Measurements from ENCODE around the gene SEC22C. TPM values are rescaled to one million over a fixed set of nuclear protein-coding genes. Genes with fewer than 3 reads are reported as not detected.
A peak's percentile ranks its signal among the peaks of the same experiment; 100 is the strongest.
"Not testable (repeated sequence)": the region's sequence is repeated elsewhere in the genome, so short reads cannot be mapped to it uniquely, and the experiment has no call there.

Gene SEC22C
- total RNA-seq, 1 donor from 2014 or later, result 39.6 TPM

DNA sequence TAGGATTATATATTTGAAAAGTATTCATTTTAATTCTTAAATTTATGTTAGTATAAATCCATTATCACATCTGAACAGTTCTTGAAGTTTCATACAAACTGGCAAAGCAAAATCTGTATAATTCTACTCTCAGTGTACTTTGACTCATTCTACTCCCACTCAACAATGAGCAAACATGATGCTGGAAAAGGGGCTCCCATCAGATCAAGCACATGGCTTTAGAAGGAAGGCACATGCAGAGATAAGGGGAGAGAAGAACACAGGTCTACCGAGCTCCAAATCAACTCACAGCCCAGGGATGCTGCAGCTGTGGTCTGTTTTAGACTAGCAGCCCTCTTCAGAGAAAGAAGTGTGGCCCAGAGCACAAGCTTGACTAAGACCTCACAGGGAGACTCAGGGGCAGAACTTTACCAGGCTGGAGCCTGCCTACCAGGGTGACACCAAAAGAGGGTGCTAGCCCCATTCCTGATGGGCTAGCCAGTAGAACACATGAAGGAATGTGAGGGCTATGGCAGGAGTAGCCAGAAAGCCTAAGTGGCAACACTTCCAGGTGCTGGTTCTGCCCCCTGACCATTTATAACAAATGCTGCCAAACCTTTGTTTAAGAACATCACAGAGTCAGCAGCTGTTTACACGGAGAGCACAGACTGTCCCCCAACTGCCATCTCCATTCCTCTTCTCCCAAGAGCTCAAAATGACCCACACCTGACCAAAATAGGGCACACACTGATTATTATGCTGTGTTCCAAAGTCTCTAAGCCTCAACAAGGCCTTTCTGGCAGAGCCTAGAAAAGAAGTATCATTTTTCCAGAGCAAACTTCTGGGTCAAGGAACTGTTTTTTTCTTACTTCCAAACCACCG is 19.5 kb downstream of the SEC22C start:
- H3K4me1 Mint-ChIP-seq, result peaks cover 15% of the 10 kb centered on the region
- intact Hi-C loops (cut with micrococcal nuclease), result no loop called here
- H3K27me3 Mint-ChIP-seq, result no peaks in the 10 kb centered on the region
- DNase-seq, result no peak
- H3K27ac Mint-ChIP-seq, result peak overlapping the region; percentile 83
- H3K36me3 Mint-ChIP-seq (ENCODE audit: low read depth), result peaks cover 56% of the 10 kb centered on the region
- H3K4me3 Mint-ChIP-seq, result no peak overlapping the region
- no peaks in the 10 kb centered on the region for H3K9me3 Mint-ChIP-seq

DNA sequence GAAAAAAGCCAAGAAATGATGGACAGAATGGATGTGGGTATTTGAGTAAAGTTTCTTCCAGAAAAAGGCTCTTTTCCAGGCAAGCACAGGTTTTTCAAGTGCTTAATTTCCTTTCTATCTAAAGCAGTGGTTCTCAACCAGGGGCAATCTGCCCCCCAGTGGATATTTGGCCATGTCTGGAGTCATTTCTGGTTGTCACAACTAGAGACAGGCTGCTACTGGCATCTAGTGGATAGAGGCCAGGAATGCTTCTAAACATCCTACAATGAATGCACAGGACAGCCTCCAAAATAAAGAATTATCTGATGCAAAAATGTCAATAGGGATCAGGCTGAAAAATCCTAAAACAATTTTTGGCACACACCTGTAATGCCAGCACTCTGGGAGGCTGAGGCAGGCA is 23.9 kb downstream of the SEC22C start:
- peaks cover 35% of the 10 kb centered on the region for H3K4me1 Mint-ChIP-seq
- DNase-seq, result peak; percentile 80
- H3K4me3 Mint-ChIP-seq, result no peak overlapping the region
- no peaks in the 10 kb centered on the region for H3K9me3 Mint-ChIP-seq
- no peak overlapping the region for H3K27ac Mint-ChIP-seq
- no peaks in the 10 kb centered on the region for H3K27me3 Mint-ChIP-seq
- intact Hi-C loops (cut with micrococcal nuclease), result loop anchor here (2.0 kb wide), 1 partner anchor 43 kb away; the partner anchor contains the start of gene NKTR
- peaks cover 53% of the 10 kb centered on the region for H3K36me3 Mint-ChIP-seq (ENCODE audit: low read depth)

- not testable (repeated sequence) for H3K9me3 Mint-ChIP-seq, H3K27me3 Mint-ChIP-seq, DNase-seq
- intact Hi-C loops (cut with micrococcal nuclease), result loop anchor here (1.0 to 2.0 kb wide), 2 partner anchors 25 to 44 kb away; partner anchors contain the start of gene NKTR
- H3K27ac Mint-ChIP-seq, result peak overlapping the region; percentile 96
- peaks cover 50% of the 10 kb centered on the region for H3K36me3 Mint-ChIP-seq (ENCODE audit: low read depth)
- H3K4me3 Mint-ChIP-seq, result peak overlapping the region; percentile 73
- peaks cover 32% of the 10 kb centered on the region for H3K4me1 Mint-ChIP-seq
These were observed 24.9 kb downstream of the SEC22C start for GRCh38 chr3:42556817-42557216.

DNA sequence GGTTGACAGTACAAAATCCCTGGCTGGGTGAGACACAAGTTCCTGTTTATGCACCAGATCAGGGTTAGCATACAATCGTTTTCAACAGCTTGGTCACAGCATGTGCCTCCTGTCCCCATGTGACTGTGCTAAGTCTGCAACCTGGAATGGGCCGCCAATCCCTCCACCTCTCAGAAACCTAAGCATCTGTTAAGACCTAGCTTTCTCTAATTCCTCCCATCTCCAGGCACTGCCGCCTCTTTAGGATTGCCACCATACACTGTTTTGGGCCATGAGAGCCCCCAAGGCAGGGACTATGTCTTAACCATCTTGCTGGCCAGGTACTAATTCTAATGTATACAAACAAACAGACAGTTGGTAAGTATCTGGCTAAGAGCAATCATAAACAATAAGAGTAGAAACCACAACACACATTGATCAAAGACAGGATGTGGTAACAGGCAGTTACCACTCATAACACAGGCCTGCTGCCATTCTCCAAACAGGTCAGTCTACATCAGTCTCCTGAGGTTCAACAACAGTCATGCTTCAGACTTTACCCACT is 25.6 kb downstream of the SEC22C start:
- no peaks in the 10 kb centered on the region for H3K9me3 Mint-ChIP-seq
- peak; percentile 87 for DNase-seq
- H3K27me3 Mint-ChIP-seq, result no peaks in the 10 kb centered on the region
- H3K27ac Mint-ChIP-seq, result peak overlapping the region; percentile 96
- H3K4me1 Mint-ChIP-seq, result peaks cover 32% of the 10 kb centered on the region
- intact Hi-C loops (cut with micrococcal nuclease), result loop anchor here (1.0 to 2.0 kb wide), 2 partner anchors 26 to 45 kb away; partner anchors contain the start of gene NKTR
- H3K36me3 Mint-ChIP-seq (ENCODE audit: low read depth), result peaks cover 50% of the 10 kb centered on the region
- H3K4me3 Mint-ChIP-seq, result peak overlapping the region; percentile 73

DNA sequence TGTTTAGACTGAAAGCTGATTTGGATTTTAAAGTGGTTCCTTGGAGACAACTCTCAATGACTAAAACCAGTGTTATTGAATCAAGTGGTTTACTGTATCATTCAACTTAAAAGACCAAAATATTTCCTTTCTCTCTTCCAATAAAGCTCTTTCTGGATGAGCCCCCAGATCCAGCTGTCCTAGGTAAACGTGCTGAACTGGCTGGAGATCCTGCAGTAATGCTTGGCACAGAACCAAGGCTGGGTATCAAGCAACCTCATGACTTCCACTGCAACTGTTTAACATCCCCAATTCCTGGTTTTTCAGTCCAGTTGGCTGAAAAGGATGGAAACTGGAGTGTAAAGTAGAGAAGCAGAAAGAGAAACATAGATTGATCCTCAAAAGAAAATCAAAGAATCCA is 28.9 kb downstream of the SEC22C start:
- no peak for DNase-seq
- Mint-ChIP-seq H3K4me1 (peaks cover 35% of the 10 kb centered on the region), H3K27ac (no peak overlapping the region), H3K9me3 (no peaks in the 10 kb centered on the region), H3K4me3 (no peak overlapping the region), H3K36me3 (ENCODE audit: low read depth) (peaks cover 39% of the 10 kb centered on the region), H3K27me3 (no peaks in the 10 kb centered on the region)
- intact Hi-C loops (cut with micrococcal nuclease), result no loop called here

- Mint-ChIP-seq H3K27me3 (no peaks in the 10 kb centered on the region), H3K4me3 (no peak overlapping the region), H3K36me3 (ENCODE audit: low read depth) (peaks cover 32% of the 10 kb centered on the region), H3K9me3 (no peaks in the 10 kb centered on the region), H3K4me1 (peaks cover 16% of the 10 kb centered on the region), H3K27ac (no peak overlapping the region)
- no peak for DNase-seq
- intact Hi-C loops (cut with micrococcal nuclease), result no loop called here
These were observed 31.5 kb downstream of the SEC22C start for GRCh38 chr3:42550250-42550649.

- H3K36me3 Mint-ChIP-seq (ENCODE audit: low read depth), result peaks cover 28% of the 10 kb centered on the region
- no peak overlapping the region for H3K4me3 Mint-ChIP-seq
- H3K27ac Mint-ChIP-seq, result peak overlapping the region; percentile 45
- intact Hi-C loops (cut with micrococcal nuclease), result loop anchor here (5.0 kb wide), 1 partner anchor 302 kb away; no protein-coding TSS in a partner anchor
- no peaks in the 10 kb centered on the region for H3K9me3 Mint-ChIP-seq
- H3K27me3 Mint-ChIP-seq, result no peaks in the 10 kb centered on the region
- peaks cover 15% of the 10 kb centered on the region for H3K4me1 Mint-ChIP-seq
- no peak for DNase-seq
These were observed 32.6 kb downstream of the SEC22C start for GRCh38 chr3:42549131-42549530.

DNA sequence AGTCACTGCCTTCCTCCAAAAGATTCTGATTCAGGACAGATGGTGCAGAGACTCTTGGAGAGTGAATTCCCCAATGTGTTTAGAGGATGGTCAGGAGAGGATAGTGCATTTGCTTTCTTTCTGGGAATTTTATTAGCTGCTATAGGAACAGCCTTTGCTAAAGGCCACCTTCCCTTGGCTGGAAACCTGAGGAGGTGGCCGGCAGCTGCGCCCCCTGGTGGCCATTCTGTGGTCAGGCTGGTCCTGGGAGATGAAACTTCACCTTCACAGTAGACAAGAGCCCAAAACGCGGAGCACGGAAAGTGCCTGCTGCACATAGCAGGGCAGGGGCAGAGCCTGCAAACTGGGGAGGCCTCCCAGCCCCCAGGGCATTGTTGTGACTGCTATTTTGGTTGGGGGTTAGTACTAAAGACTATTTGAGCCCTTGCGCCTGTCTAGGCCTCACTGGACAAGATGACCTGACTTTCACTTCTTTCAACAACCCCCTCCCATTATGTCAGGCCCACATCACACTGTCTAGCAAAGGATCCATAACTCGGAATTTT is 34.3 kb downstream of the SEC22C start:
- peaks cover 14% of the 10 kb centered on the region for H3K36me3 Mint-ChIP-seq (ENCODE audit: low read depth)
- H3K4me3 Mint-ChIP-seq, result no peak overlapping the region
- no peak overlapping the region for H3K27ac Mint-ChIP-seq
- intact Hi-C loops (cut with micrococcal nuclease), result loop anchor here (5.0 kb wide), 1 partner anchor 300 kb away; no protein-coding TSS in a partner anchor
- no peaks in the 10 kb centered on the region for H3K9me3 Mint-ChIP-seq
- peaks cover 10% of the 10 kb centered on the region for H3K4me1 Mint-ChIP-seq
- peak; percentile 89 for DNase-seq
- no peaks in the 10 kb centered on the region for H3K27me3 Mint-ChIP-seq

DNA sequence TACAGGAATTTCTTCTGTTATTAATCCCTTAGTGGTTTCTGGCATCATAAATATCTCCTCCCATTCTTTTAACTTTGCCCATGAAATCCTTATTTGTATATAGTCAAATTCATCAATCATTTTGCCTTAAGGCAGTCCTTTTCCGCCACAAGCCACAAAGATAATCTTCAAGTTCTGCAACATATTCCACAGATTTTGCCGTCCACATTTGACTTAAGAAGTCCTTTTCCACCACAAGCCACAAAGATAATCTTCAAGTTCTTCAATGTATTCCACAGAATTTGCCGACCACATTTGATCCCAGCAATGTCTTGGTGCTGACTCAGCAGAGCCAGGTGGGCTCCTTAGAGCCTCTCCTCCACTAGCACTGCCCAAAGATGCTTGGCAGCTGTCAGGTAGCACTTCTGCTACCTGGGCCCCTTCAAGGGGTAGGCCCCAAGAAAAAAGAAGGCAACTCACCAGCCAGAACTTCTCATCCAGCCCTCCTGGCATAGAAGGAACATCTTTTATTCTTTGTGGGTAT is 35.0 kb downstream of the SEC22C start:
- Mint-ChIP-seq H3K27me3 (no peaks in the 10 kb centered on the region), H3K36me3 (ENCODE audit: low read depth) (peaks cover 12% of the 10 kb centered on the region), H3K27ac (no peak overlapping the region), H3K9me3 (no peaks in the 10 kb centered on the region), H3K4me1 (peaks cover 10% of the 10 kb centered on the region), H3K4me3 (no peak overlapping the region)
- no peak for DNase-seq
- intact Hi-C loops (cut with micrococcal nuclease), result loop anchor here (5.0 kb wide), 1 partner anchor 299 kb away; no protein-coding TSS in a partner anchor

- H3K27ac Mint-ChIP-seq, result no peak overlapping the region
- H3K27me3 Mint-ChIP-seq, result no peaks in the 10 kb centered on the region
- H3K9me3 Mint-ChIP-seq, result no peaks in the 10 kb centered on the region
- H3K36me3 Mint-ChIP-seq (ENCODE audit: low read depth), result peaks cover 6% of the 10 kb centered on the region
- intact Hi-C loops (cut with micrococcal nuclease), result loop anchor here (5.0 kb wide), 1 partner anchor 298 kb away; no protein-coding TSS in a partner anchor
- peaks cover 8% of the 10 kb centered on the region for H3K4me1 Mint-ChIP-seq
- no peak overlapping the region for H3K4me3 Mint-ChIP-seq
- DNase-seq, result no peak
These were observed 36.4 kb downstream of the SEC22C start for GRCh38 chr3:42545284-42545900.

- intact Hi-C loops (cut with micrococcal nuclease), result loop anchor here (5.0 kb wide), 1 partner anchor 297 kb away; no protein-coding TSS in a partner anchor
- Mint-ChIP-seq H3K4me3 (no peak overlapping the region), H3K27ac (no peak overlapping the region), H3K9me3 (no peaks in the 10 kb centered on the region), H3K36me3 (ENCODE audit: low read depth) (peaks cover 5% of the 10 kb centered on the region), H3K4me1 (peaks cover 4% of the 10 kb centered on the region), H3K27me3 (no peaks in the 10 kb centered on the region)
- DNase-seq, result no peak
These were observed 37.1 kb downstream of the SEC22C start for GRCh38 chr3:42544492-42545283.

GRCh38 chr3:42541079-42541478 is 40.7 kb downstream of the SEC22C start:
- Mint-ChIP-seq H3K4me1 (peaks cover 2% of the 10 kb centered on the region), H3K9me3 (no peaks in the 10 kb centered on the region), H3K27ac (no peak overlapping the region), H3K27me3 (no peaks in the 10 kb centered on the region), H3K36me3 (ENCODE audit: low read depth) (no peaks in the 10 kb centered on the region), H3K4me3 (no peak overlapping the region)
- DNase-seq, result no peak
- intact Hi-C loops (cut with micrococcal nuclease), result no loop called here

Measured in activated CD4-positive, alpha-beta T cell treated with anti-CD3 and anti-CD28 coated beads, Interleukin-2, amount 10 ng/mL, durations not matched to agents 24 days and 14 days (primary cell).